Measurements from ENCODE around the gene ARL8A. TPM values are rescaled to one million over a fixed set of nuclear protein-coding genes. Genes with fewer than 3 reads are reported as not detected.
"Not testable (repeated sequence)": the region's sequence is repeated elsewhere in the genome, so short reads cannot be mapped to it uniquely, and the experiment has no call there.

ARL8A gene
- total and polyA plus RNA-seq, 10 of the 15 experiments (the other 5 are each of a cell fraction or from before 2014, with no cell fraction given) = 0.34 to 49.2 (median 15.4) TPM

DNA sequence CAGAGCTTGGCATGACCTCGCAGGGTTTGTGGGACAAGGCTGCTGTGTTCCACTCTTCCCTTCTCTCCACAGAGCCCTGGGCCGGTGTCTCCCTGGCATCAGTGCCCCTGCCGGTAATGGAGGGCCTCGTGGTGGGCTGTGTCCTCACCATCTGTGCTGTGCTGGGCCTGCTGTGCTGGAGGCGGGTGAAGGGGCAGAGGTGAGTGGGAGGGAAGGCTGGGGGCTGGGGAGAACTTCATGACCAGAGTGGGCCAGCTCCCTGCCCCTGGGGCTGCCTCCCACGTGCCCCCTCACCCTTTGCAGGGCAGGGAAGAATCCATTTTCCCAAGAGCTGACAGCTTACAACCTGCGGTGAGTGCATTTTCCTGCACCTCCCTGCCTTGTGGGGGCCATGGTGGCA, 37.0 kb upstream of the ARL8A start (continued):
- TF ChIP-seq, protein P1, sequence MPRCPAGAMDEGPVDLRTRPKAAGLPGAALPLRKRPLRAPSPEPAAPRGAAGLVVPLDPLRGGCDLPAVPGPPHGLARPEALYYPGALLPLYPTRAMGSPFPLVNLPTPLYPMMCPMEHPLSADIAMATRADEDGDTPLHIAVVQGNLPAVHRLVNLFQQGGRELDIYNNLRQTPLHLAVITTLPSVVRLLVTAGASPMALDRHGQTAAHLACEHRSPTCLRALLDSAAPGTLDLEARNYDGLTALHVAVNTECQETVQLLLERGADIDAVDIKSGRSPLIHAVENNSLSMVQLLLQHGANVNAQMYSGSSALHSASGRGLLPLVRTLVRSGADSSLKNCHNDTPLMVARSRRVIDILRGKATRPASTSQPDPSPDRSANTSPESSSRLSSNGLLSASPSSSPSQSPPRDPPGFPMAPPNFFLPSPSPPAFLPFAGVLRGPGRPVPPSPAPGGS (IDR thresholded peaks at IDR 0.05; ENCODE audit: borderline replicate concordance, insufficient read depth, low read depth, low read length, poor library complexity, severe bottlenecking) = no peak
- TF ChIP-seq ZZZ3 (IDR thresholded peaks at IDR 0.05; ENCODE audit: control insufficient read depth, insufficient read length, low read depth) = no peak
- TF ChIP-seq POLR2AphosphoS5 (IDR thresholded peaks at IDR 0.05; ENCODE audit: low read length) = no peak
- TF ChIP-seq JUNB (IDR thresholded peaks at IDR 0.05) = no peak
- TF ChIP-seq FOXK2 (IDR thresholded peaks at IDR 0.05) = no peak
- TF ChIP-seq CHD1 (IDR thresholded peaks at IDR 0.05; ENCODE audit: low read depth, low read length) = no peak
- TF ChIP-seq, protein P2, sequence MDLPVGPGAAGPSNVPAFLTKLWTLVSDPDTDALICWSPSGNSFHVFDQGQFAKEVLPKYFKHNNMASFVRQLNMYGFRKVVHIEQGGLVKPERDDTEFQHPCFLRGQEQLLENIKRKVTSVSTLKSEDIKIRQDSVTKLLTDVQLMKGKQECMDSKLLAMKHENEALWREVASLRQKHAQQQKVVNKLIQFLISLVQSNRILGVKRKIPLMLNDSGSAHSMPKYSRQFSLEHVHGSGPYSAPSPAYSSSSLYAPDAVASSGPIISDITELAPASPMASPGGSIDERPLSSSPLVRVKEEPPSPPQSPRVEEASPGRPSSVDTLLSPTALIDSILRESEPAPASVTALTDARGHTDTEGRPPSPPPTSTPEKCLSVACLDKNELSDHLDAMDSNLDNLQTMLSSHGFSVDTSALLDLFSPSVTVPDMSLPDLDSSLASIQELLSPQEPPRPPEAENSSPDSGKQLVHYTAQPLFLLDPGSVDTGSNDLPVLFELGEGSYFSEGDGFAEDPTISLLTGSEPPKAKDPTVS (IDR thresholded peaks at IDR 0.05; ENCODE audit: low read depth, low read length) = no peak

DNA sequence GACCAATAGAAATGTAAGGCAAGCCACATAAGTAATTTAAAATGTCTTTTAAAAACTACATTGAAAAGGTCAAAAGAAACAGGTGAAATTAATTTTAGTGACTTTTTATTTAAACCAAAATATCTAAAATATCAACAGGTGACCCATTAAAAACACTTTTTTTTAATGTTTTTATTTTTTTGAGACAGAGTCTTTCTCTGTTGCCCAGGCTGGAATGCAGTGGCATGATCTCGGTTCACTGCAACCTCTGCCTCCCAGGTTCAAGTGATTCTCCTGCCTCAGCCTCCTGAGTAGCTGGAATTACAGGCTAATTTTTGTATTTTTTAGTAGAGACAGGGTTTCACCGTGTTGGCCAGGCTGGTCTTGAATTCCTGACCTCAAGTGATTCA, 36.2 kb upstream of the ARL8A start:
- H3K27ac ChIP-seq (ENCODE audit: control insufficient read depth, insufficient read depth); H2AFZ ChIP-seq (ENCODE audit: control insufficient read depth, low read depth, low read length); in situ Hi-C loops (cut with MboI); H3K36me3 ChIP-seq (ENCODE audit: control insufficient read depth in 2 of 2, insufficient read depth in 2 of 2, low read length in 1 of 2); ATAC-seq; H3K4me2 ChIP-seq (ENCODE audit: control insufficient read depth, insufficient read depth); H3K79me2 ChIP-seq (ENCODE audit: control insufficient read depth, insufficient read depth, low read length); H3K9me3 ChIP-seq (replicated peaks; ENCODE audit: control insufficient read depth, insufficient read depth, low read length); intact Hi-C loops (cut with micrococcal nuclease; ENCODE audit: unreplicated experiment); H3K4me1 ChIP-seq (ENCODE audit: control insufficient read depth, insufficient read depth, low read length); H3K27me3 ChIP-seq (replicated peaks in 1 of 2; ENCODE audit: control insufficient read depth in 2 of 2, insufficient read depth in 2 of 2, low read length in 1 of 2); RAD21 ChIA-PET (ENCODE audit: unreplicated experiment); H4K20me1 ChIP-seq (ENCODE audit: control insufficient read depth, insufficient read depth); H3K4me3 ChIP-seq; DNase-seq (ENCODE audit: low read depth, low spot score); FAIRE-seq; H3K9ac ChIP-seq (ENCODE audit: control insufficient read depth, insufficient read depth, low read length); BruUV-seq (replicated peaks): not testable (repeated sequence)
- 8% methylated on average over 2 of the region's 2 CpGs for WGBS (ENCODE audit: insufficient coverage, insufficient replicate concordance, low lambda C conversion rate, missing lambda C conversion rate)
- POLR2A ChIA-PET = interaction anchor here (0.8 kb wide), 1 partner anchor 201 kb away, joined by 3 read pairs; no protein-coding TSS in a partner anchor
- CTCF ChIA-PET = interaction anchor here (1.0 to 12.4 kb wide), 6 partner anchors 9 to 539 kb away, joined by 3 to 171 read pairs (median 9); partner anchors contain the start of genes LGR6 and PTPN7
- SMC1A ChIA-PET (ENCODE audit: uncharacterized antibody, unreplicated experiment) = interaction anchor here (0.8 to 2.4 kb wide), 4 partner anchors 9 to 26 kb away, joined by 3 to 7 read pairs (median 4); no protein-coding TSS in a partner anchor

Data from GM12878 (cell line).